ENCODE results near the gene IL1RAPL2.

- TF ChIP-seq POLR2A (IDR thresholded peaks at IDR 0.05; ENCODE audit: low read length) (no peak), KDM1A (IDR thresholded peaks at IDR 0.05; ENCODE audit: low read depth) (no peak), CTCF (IDR thresholded peaks at IDR 0.05) (no peak), PBX3 (IDR thresholded peaks at IDR 0.05) (no peak), RFX5 (IDR thresholded peaks at IDR 0.05) (no peak), SREBF2 (IDR thresholded peaks at IDR 0.05) (no peak), TP53 (CRISPR knock-in tag; IDR thresholded peaks at IDR 0.05) (no peak)
Observed at GRCh38 chrX:105219454-105220401, 653.7 kb downstream of the IL1RAPL2 start.
